ENCODE results near the gene FBP1.

FBP1 gene

DNA sequence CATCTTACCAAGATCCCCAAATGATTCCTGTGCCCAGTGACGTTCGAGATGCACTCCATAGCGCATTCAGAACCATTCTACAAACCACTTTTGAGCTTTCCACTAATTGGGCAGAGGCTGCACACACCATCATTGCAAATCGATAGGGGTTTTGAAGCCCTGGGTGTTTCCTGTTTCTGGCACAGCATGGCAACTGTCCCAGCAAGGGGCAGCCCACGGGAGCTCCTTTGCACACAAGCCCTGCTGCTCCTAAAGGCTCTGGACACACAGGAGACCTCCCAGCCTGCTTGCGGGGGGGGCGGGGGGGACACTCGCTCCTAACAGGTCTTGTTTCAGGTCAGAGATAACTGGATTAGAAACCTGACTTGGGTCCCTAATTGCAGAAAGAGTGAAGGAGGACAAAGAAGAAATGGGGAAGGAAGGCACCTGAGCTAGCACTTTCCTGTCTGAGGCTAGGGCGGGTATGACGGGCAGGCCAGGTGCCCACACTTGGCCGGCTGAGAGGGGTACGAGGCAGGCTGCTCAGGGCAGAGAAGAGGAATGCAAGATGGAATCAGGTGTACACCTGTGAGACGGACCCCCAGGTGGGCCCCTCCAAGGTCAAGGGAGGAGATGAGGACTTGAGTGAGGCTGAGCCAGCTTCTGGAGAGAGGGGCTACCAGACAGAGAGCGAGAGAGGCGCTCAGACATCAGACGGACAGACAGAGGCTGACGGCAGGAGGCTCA is 820 bp downstream of the FBP1 start:
- Histone ChIP-seq H3K4me3 (ENCODE audit: low read length, poor library complexity, severe bottlenecking) (no peak overlapping the region), H3K79me2 (ENCODE audit: insufficient read depth, low read length) (no peaks in the 10 kb centered on the region), H4K20me1 (ENCODE audit: insufficient read depth, low read length, poor library complexity, severe bottlenecking) (no peaks in the 10 kb centered on the region), H3K4me2 (ENCODE audit: low read depth, low read length, poor library complexity, severe bottlenecking) (no peak overlapping the region), H3K9me3 (ENCODE audit: insufficient read depth, low read depth, low read length) (no peaks in the 10 kb centered on the region), H3K27me3 (ENCODE audit: insufficient read depth, low read length, poor library complexity, severe bottlenecking) (no peaks in the 10 kb centered on the region), H3K36me3 (ENCODE audit: insufficient read depth, low read length) (no peaks in the 10 kb centered on the region), H2AFZ (ENCODE audit: low read length) (no peak overlapping the region), H3K9ac (ENCODE audit: low read depth, low read length, poor library complexity, severe bottlenecking) (no peak overlapping the region), H3K9me2 (replicated peaks; ENCODE audit: low read depth, low read length) (no peaks in the 10 kb centered on the region), H3F3A (ENCODE audit: low read depth) (no peaks in the 10 kb centered on the region), H3K4me1 (ENCODE audit: insufficient read depth, low read length, poor library complexity, severe bottlenecking) (no peaks in the 10 kb centered on the region)
- no peak for TF ChIP-seq EZH2phosphoT487 (IDR thresholded peaks at IDR 0.05; ENCODE audit: borderline replicate concordance)
- TF ChIP-seq, protein P1, sequence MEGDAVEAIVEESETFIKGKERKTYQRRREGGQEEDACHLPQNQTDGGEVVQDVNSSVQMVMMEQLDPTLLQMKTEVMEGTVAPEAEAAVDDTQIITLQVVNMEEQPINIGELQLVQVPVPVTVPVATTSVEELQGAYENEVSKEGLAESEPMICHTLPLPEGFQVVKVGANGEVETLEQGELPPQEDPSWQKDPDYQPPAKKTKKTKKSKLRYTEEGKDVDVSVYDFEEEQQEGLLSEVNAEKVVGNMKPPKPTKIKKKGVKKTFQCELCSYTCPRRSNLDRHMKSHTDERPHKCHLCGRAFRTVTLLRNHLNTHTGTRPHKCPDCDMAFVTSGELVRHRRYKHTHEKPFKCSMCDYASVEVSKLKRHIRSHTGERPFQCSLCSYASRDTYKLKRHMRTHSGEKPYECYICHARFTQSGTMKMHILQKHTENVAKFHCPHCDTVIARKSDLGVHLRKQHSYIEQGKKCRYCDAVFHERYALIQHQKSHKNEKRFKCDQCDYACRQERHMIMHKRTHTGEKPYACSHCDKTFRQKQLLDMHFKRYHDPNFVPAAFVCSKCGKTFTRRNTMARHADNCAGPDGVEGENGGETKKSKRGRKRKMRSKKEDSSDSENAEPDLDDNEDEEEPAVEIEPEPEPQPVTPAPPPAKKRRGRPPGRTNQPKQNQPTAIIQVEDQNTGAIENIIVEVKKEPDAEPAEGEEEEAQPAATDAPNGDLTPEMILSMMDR (conservative IDR thresholded peaks at IDR 0.05; ENCODE audit: low read length) = no peak

DNA sequence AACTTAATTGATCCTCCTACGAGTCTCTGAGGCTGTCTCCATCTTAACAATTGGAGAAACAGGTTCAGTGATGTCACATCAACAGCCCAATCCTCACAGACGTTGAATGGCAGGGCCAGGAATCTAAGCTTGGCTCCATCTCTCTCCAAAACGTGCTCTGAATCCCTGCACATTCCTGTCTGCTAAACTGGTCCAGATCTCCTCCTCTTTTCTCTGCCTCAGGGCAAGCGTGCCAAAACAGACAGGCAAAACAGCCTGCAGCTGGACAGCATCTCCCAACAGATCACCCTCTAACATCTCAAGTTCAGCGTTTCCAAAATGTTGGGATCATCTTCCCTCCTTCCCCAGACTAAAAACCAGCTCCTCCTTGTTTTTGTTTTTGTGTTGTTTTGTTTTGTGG is 6.6 kb downstream of the FBP1 start:
- Histone ChIP-seq H3K4me1 (ENCODE audit: insufficient read depth, low read length, poor library complexity, severe bottlenecking) (no peaks in the 10 kb centered on the region), H3K4me2 (ENCODE audit: low read depth, low read length, poor library complexity, severe bottlenecking) (no peak overlapping the region), H3K79me2 (ENCODE audit: insufficient read depth, low read length) (no peaks in the 10 kb centered on the region), H3K9ac (ENCODE audit: low read depth, low read length, poor library complexity, severe bottlenecking) (no peak overlapping the region), H3K4me3 (ENCODE audit: low read length, poor library complexity, severe bottlenecking) (no peak overlapping the region), H3K27me3 (ENCODE audit: insufficient read depth, low read length, poor library complexity, severe bottlenecking) (no peaks in the 10 kb centered on the region), H3K9me3 (ENCODE audit: insufficient read depth, low read depth, low read length) (no peaks in the 10 kb centered on the region), H2AFZ (ENCODE audit: low read length) (no peak overlapping the region), H3K9me2 (replicated peaks; ENCODE audit: low read depth, low read length) (no peaks in the 10 kb centered on the region), H3F3A (ENCODE audit: low read depth) (no peaks in the 10 kb centered on the region), H4K20me1 (ENCODE audit: insufficient read depth, low read length, poor library complexity, severe bottlenecking) (no peaks in the 10 kb centered on the region), H3K36me3 (ENCODE audit: insufficient read depth, low read length) (no peaks in the 10 kb centered on the region)
- no peak for TF ChIP-seq EZH2phosphoT487 (IDR thresholded peaks at IDR 0.05; ENCODE audit: borderline replicate concordance)
- TF ChIP-seq, protein P1 (conservative IDR thresholded peaks at IDR 0.05; ENCODE audit: low read length) = no peak

DNA sequence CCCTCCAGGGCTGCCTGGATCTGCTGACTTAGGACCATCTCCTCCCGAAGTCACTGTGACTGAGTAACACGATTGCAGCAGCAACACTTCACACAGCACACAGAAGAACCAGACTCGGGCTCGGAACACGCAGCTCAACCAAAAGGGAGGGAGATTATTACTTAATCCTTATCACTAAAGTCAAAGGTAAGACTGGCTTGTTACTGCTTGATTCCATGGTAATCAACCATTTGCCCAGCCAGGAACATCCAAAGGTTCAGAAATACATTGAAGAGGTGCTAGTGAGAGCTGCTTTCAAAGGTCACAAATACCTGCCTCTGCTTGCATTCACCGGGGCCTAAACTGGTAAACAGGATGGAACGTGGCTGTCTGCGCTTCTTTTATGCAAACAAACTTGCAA is 7.7 kb downstream of the FBP1 start:
- no peaks in the 10 kb centered on the region for H3K27me3 ChIP-seq (ENCODE audit: insufficient read depth, low read length, poor library complexity, severe bottlenecking)
- H3K36me3 ChIP-seq (ENCODE audit: insufficient read depth, low read length) = no peaks in the 10 kb centered on the region
- no peaks in the 10 kb centered on the region for H4K20me1 ChIP-seq (ENCODE audit: insufficient read depth, low read length, poor library complexity, severe bottlenecking)
- no peak overlapping the region for H2AFZ ChIP-seq (ENCODE audit: low read length)
- no peak overlapping the region for H3K4me2 ChIP-seq (ENCODE audit: low read depth, low read length, poor library complexity, severe bottlenecking)
- H3K9me2 ChIP-seq (replicated peaks; ENCODE audit: low read depth, low read length) = no peaks in the 10 kb centered on the region
- no peaks in the 10 kb centered on the region for H3F3A ChIP-seq (ENCODE audit: low read depth)
- H3K4me3 ChIP-seq (ENCODE audit: low read length, poor library complexity, severe bottlenecking) = no peak overlapping the region
- H3K4me1 ChIP-seq (ENCODE audit: insufficient read depth, low read length, poor library complexity, severe bottlenecking) = no peaks in the 10 kb centered on the region
- no peak overlapping the region for H3K9ac ChIP-seq (ENCODE audit: low read depth, low read length, poor library complexity, severe bottlenecking)
- TF ChIP-seq, protein P1 (conservative IDR thresholded peaks at IDR 0.05; ENCODE audit: low read length) = no peak
- TF ChIP-seq EZH2phosphoT487 (IDR thresholded peaks at IDR 0.05; ENCODE audit: borderline replicate concordance) = no peak
- H3K9me3 ChIP-seq (ENCODE audit: insufficient read depth, low read depth, low read length) = no peaks in the 10 kb centered on the region
- no peaks in the 10 kb centered on the region for H3K79me2 ChIP-seq (ENCODE audit: insufficient read depth, low read length)

All from Loucy (cell line).